ENCODE measurements around the gene STK40. TPM values are rescaled to one million over a fixed set of nuclear protein-coding genes. Genes with fewer than 3 reads are reported as not detected.

Gene STK40
- total RNA-seq, 1 donor from 2014 or later, result 41.3 TPM

GRCh38 chr1:36324353-36324703, 61.4 kb downstream of the STK40 start:
- intact Hi-C loops (cut with micrococcal nuclease), result loop anchor here (5.0 kb wide), 1 partner anchor 43 kb away; no protein-coding TSS in a partner anchor
- no peaks in the 10 kb centered on the region for H3K9me3 Mint-ChIP-seq
- H3K27ac Mint-ChIP-seq, result no peak overlapping the region
- peaks cover 22% of the 10 kb centered on the region for H3K4me1 Mint-ChIP-seq (ENCODE audit: low read depth)
- no peaks in the 10 kb centered on the region for H3K27me3 Mint-ChIP-seq (ENCODE audit: low read depth)
- H3K4me3 Mint-ChIP-seq (ENCODE audit: low read depth), result peak overlapping the region; percentile 75
- no peak for DNase-seq (ENCODE audit: low spot score)
- peaks cover 4% of the 10 kb centered on the region for H3K36me3 Mint-ChIP-seq (ENCODE audit: low read depth)

GRCh38 chr1:36323636-36324352, 61.9 kb downstream of the STK40 start, which contains the start of gene EVA1B:
TSS of gene EVA1B (minus strand) at chr1:36323645. CDS start at chr1:36323037, 608 bp downstream.
- H3K27ac Mint-ChIP-seq, result peak within 1 kb of the TSS; percentile 55

GRCh38 chr1:36322786-36323635, 62.7 kb downstream of the STK40 start:
- Mint-ChIP-seq H3K27me3 (ENCODE audit: low read depth) (no peaks in the 10 kb centered on the region), H3K27ac (peak overlapping the region; percentile 55)
- intact Hi-C loops (cut with micrococcal nuclease), result loop anchor here (1.0 to 5.0 kb wide), 2 partner anchors 17 to 44 kb away; partner anchors contain the start of gene SH3D21

More at GRCh38 chr1:36323636-36324352, 61.9 kb downstream of the STK40 start, which contains the start of gene EVA1B:
- H3K4me3 Mint-ChIP-seq (ENCODE audit: low read depth), result peak within 1 kb of the TSS; percentile 75
- intact Hi-C loops (cut with micrococcal nuclease), result loop anchor here (1.0 to 5.0 kb wide), 2 partner anchors 17 to 44 kb away; partner anchors contain the start of gene SH3D21
- DNase-seq (ENCODE audit: low spot score), result peak; percentile 57
- H3K36me3 Mint-ChIP-seq (ENCODE audit: low read depth), result peaks cover 4% of the 10 kb centered on the region
- peaks cover 22% of the 10 kb centered on the region for H3K4me1 Mint-ChIP-seq (ENCODE audit: low read depth)
- H3K9me3 Mint-ChIP-seq, result no peaks in the 10 kb centered on the region
- H3K27me3 Mint-ChIP-seq (ENCODE audit: low read depth), result no peaks in the 10 kb centered on the region

GRCh38 chr1:36322041-36322785, 63.5 kb downstream of the STK40 start:
- intact Hi-C loops (cut with micrococcal nuclease), result loop anchor here (5.0 kb wide), 1 partner anchor 45 kb away; no protein-coding TSS in a partner anchor

More at GRCh38 chr1:36322786-36323635, 62.7 kb downstream of the STK40 start:
- peaks cover 22% of the 10 kb centered on the region for H3K4me1 Mint-ChIP-seq (ENCODE audit: low read depth)
- H3K4me3 Mint-ChIP-seq (ENCODE audit: low read depth), result peak overlapping the region; percentile 74
- no peaks in the 10 kb centered on the region for H3K9me3 Mint-ChIP-seq
- DNase-seq (ENCODE audit: low spot score), result peak; percentile 26
- peaks cover 4% of the 10 kb centered on the region for H3K36me3 Mint-ChIP-seq (ENCODE audit: low read depth)

GRCh38 chr1:36321119-36321951, 64.4 kb downstream of the STK40 start:
- intact Hi-C loops (cut with micrococcal nuclease), result loop anchor here (5.0 kb wide), 1 partner anchor 46 kb away; no protein-coding TSS in a partner anchor
- H3K27me3 Mint-ChIP-seq (ENCODE audit: low read depth), result no peaks in the 10 kb centered on the region
- H3K27ac Mint-ChIP-seq, result no peak overlapping the region
- H3K4me3 Mint-ChIP-seq (ENCODE audit: low read depth), result peak overlapping the region; percentile 46
- peaks cover 8% of the 10 kb centered on the region for H3K36me3 Mint-ChIP-seq (ENCODE audit: low read depth)
- no peaks in the 10 kb centered on the region for H3K9me3 Mint-ChIP-seq
- DNase-seq (ENCODE audit: low spot score), result no peak
- peaks cover 18% of the 10 kb centered on the region for H3K4me1 Mint-ChIP-seq (ENCODE audit: low read depth)

More at GRCh38 chr1:36322041-36322785, 63.5 kb downstream of the STK40 start:
- no peaks in the 10 kb centered on the region for H3K9me3 Mint-ChIP-seq
- peak overlapping the region; percentile 74 for H3K4me3 Mint-ChIP-seq (ENCODE audit: low read depth)
- H3K36me3 Mint-ChIP-seq (ENCODE audit: low read depth), result peaks cover 4% of the 10 kb centered on the region
- H3K4me1 Mint-ChIP-seq (ENCODE audit: low read depth), result peaks cover 18% of the 10 kb centered on the region
- DNase-seq (ENCODE audit: low spot score), result no peak
- no peaks in the 10 kb centered on the region for H3K27me3 Mint-ChIP-seq (ENCODE audit: low read depth)
- H3K27ac Mint-ChIP-seq, result no peak overlapping the region

- intact Hi-C loops (cut with micrococcal nuclease), result loop anchor here (5.0 kb wide), 1 partner anchor 47 kb away; no protein-coding TSS in a partner anchor
- Mint-ChIP-seq H3K4me3 (ENCODE audit: low read depth) (peak overlapping the region; percentile 4), H3K4me1 (ENCODE audit: low read depth) (peaks cover 18% of the 10 kb centered on the region), H3K9me3 (no peaks in the 10 kb centered on the region), H3K27ac (no peak overlapping the region), H3K36me3 (ENCODE audit: low read depth) (peaks cover 11% of the 10 kb centered on the region), H3K27me3 (ENCODE audit: low read depth) (no peaks in the 10 kb centered on the region)
- no peak for DNase-seq (ENCODE audit: low spot score)
Observed at GRCh38 chr1:36320767-36321118, 65.0 kb downstream of the STK40 start.

GRCh38 chr1:36320291-36320761, 65.4 kb downstream of the STK40 start:
- Mint-ChIP-seq H3K36me3 (ENCODE audit: low read depth) (peaks cover 12% of the 10 kb centered on the region), H3K9me3 (no peaks in the 10 kb centered on the region), H3K27me3 (ENCODE audit: low read depth) (no peaks in the 10 kb centered on the region), H3K4me1 (ENCODE audit: low read depth) (peaks cover 18% of the 10 kb centered on the region), H3K27ac (no peak overlapping the region), H3K4me3 (ENCODE audit: low read depth) (peak overlapping the region; percentile 4)
- no peak for DNase-seq (ENCODE audit: low spot score)
- intact Hi-C loops (cut with micrococcal nuclease), result loop anchor here (5.0 kb wide), 1 partner anchor 47 kb away; no protein-coding TSS in a partner anchor

GRCh38 chr1:36309397-36309796, 76.3 kb downstream of the STK40 start:
- no peaks in the 10 kb centered on the region for H3K9me3 Mint-ChIP-seq
- H3K36me3 Mint-ChIP-seq (ENCODE audit: low read depth), result peaks cover 32% of the 10 kb centered on the region
- H3K4me1 Mint-ChIP-seq (ENCODE audit: low read depth), result peaks cover 27% of the 10 kb centered on the region
- H3K27me3 Mint-ChIP-seq (ENCODE audit: low read depth), result no peaks in the 10 kb centered on the region
- no peak overlapping the region for H3K4me3 Mint-ChIP-seq (ENCODE audit: low read depth)
- no peak overlapping the region for H3K27ac Mint-ChIP-seq
- no peak for DNase-seq (ENCODE audit: low spot score)
- intact Hi-C loops (cut with micrococcal nuclease), result loop anchor here (5.0 to 10.0 kb wide), 2 partner anchors 78 to 365 kb away; partner anchors contain the start of gene STK40

- Mint-ChIP-seq H3K27ac (peak overlapping the region; percentile 95), H3K27me3 (ENCODE audit: low read depth) (no peaks in the 10 kb centered on the region), H3K36me3 (ENCODE audit: low read depth) (peaks cover 40% of the 10 kb centered on the region), H3K4me3 (ENCODE audit: low read depth) (peak overlapping the region; percentile 99), H3K4me1 (ENCODE audit: low read depth) (peaks cover 32% of the 10 kb centered on the region), H3K9me3 (no peaks in the 10 kb centered on the region)
- DNase-seq (ENCODE audit: low spot score), result no peak
- intact Hi-C loops (cut with micrococcal nuclease), result loop anchor here (2.0 to 10.0 kb wide), 4 partner anchors 80 to 363 kb away; partner anchors contain the start of genes STK40, THRAP3 and TRAPPC3
Observed at GRCh38 chr1:36307601-36308330, 78.0 kb downstream of the STK40 start.

GRCh38 chr1:36306902-36307456, 78.7 kb downstream of the STK40 start:
- no peaks in the 10 kb centered on the region for H3K27me3 Mint-ChIP-seq (ENCODE audit: low read depth)
- DNase-seq (ENCODE audit: low spot score), result peak; percentile 93
- intact Hi-C loops (cut with micrococcal nuclease), result loop anchor here (1.0 to 10.0 kb wide), 6 partner anchors 16 to 362 kb away; partner anchors contain the start of genes EVA1B, STK40, THRAP3 and TRAPPC3
- no peaks in the 10 kb centered on the region for H3K9me3 Mint-ChIP-seq
- peaks cover 48% of the 10 kb centered on the region for H3K36me3 Mint-ChIP-seq (ENCODE audit: low read depth)
- H3K27ac Mint-ChIP-seq, result peak overlapping the region; percentile 95
- peaks cover 37% of the 10 kb centered on the region for H3K4me1 Mint-ChIP-seq (ENCODE audit: low read depth)
- peak overlapping the region; percentile 99 for H3K4me3 Mint-ChIP-seq (ENCODE audit: low read depth)
